ENCODE data around the gene EVC. TPM values are rescaled to one million over a fixed set of nuclear protein-coding genes. Genes with fewer than 3 reads are reported as not detected.
"Not testable (repeated sequence)": the region's sequence is repeated elsewhere in the genome, so short reads cannot be mapped to it uniquely, and the experiment has no call there.

The EVC gene
- total RNA-seq, 1 donor from 2014 or later, result 0.83 TPM

GRCh38 chr4:5708449-5709206 lies 2.4 kb upstream of the EVC start, which contains the start of gene EVC2:
EVC2 (minus strand) TSS chr4:5708559; CDS start chr4:5708513, 46 bp downstream.
- intact Hi-C loops (cut with micrococcal nuclease), result no loop called here

GRCh38 chr4:5709207-5709575 lies 1.8 kb upstream of the EVC start:
- intact Hi-C loops (cut with micrococcal nuclease), result no loop called here

- intact Hi-C loops (cut with micrococcal nuclease), result loop anchor here (2.0 kb wide), 1 partner anchor 48 kb away; no protein-coding TSS in a partner anchor
These were observed 688 bp upstream of the EVC start for GRCh38 chr4:5710065-5710960.

- intact Hi-C loops (cut with micrococcal nuclease), result loop anchor here (2.0 kb wide), 1 partner anchor 47 kb away; no protein-coding TSS in a partner anchor
These were observed 631 bp downstream of the EVC start for GRCh38 chr4:5711479-5712184.

- intact Hi-C loops (cut with micrococcal nuclease), result no loop called here
These were observed 1.5 kb downstream of the EVC start for GRCh38 chr4:5712517-5712916.

- intact Hi-C loops (cut with micrococcal nuclease), result no loop called here
These were observed 1.9 kb downstream of the EVC start for GRCh38 chr4:5712931-5713330.

GRCh38 chr4:5713861-5714260 lies 2.9 kb downstream of the EVC start:
- intact Hi-C loops (cut with micrococcal nuclease), result no loop called here

- intact Hi-C loops (cut with micrococcal nuclease), result no loop called here
These were observed 4.4 kb downstream of the EVC start for GRCh38 chr4:5715357-5715756.

GRCh38 chr4:5716391-5716790 lies 5.4 kb downstream of the EVC start:
- intact Hi-C loops (cut with micrococcal nuclease), result no loop called here

- intact Hi-C loops (cut with micrococcal nuclease), result no loop called here
These were observed 6.6 kb downstream of the EVC start for GRCh38 chr4:5717449-5718158.

- intact Hi-C loops (cut with micrococcal nuclease), result no loop called here
These were observed 7.4 kb downstream of the EVC start for GRCh38 chr4:5718411-5718810.

- intact Hi-C loops (cut with micrococcal nuclease), result no loop called here
These were observed 8.5 kb downstream of the EVC start for GRCh38 chr4:5719350-5720055.

GRCh38 chr4:5720157-5720850 lies 9.3 kb downstream of the EVC start:
- intact Hi-C loops (cut with micrococcal nuclease), result no loop called here

- intact Hi-C loops (cut with micrococcal nuclease), result no loop called here
These were observed 10.0 kb downstream of the EVC start for GRCh38 chr4:5720980-5721379.

GRCh38 chr4:5721923-5722322 lies 10.9 kb downstream of the EVC start:
- intact Hi-C loops (cut with micrococcal nuclease), result no loop called here

- intact Hi-C loops (cut with micrococcal nuclease), result no loop called here
These were observed 11.3 kb downstream of the EVC start for GRCh38 chr4:5722328-5722727.

GRCh38 chr4:5724377-5724776 lies 13.4 kb downstream of the EVC start:
- intact Hi-C loops (cut with micrococcal nuclease), result no loop called here

GRCh38 chr4:5728412-5728811 lies 17.4 kb downstream of the EVC start:
- intact Hi-C loops (cut with micrococcal nuclease), result not testable (repeated sequence)

GRCh38 chr4:5730436-5730835 lies 19.4 kb downstream of the EVC start:
- intact Hi-C loops (cut with micrococcal nuclease), result no loop called here
